GM23338 (cell line): ENCODE data around the gene ACADS.

ENCODE experiments used
- EZH2 ChIP-seq: fragments of 200-600 bp; sonication (generic); IDR thresholded peaks from one replicate; pipeline ENCODE4 v1.8.0; 2017; ENCODE audit warnings: antibody characterized with exemption, mild to moderate bottlenecking, low read depth; ENCODE audit not compliant: unreplicated experiment
- EZH2phosphoT487 ChIP-seq: fragments of 200-600 bp; sonication (generic); IDR thresholded peaks from one replicate; pipeline ENCODE4 v1.8.1; 2018; ENCODE audit warnings: antibody characterized with exemption; ENCODE audit not compliant: unreplicated experiment
- POLR2AphosphoS5 ChIP-seq: IDR thresholded peaks from 2 replicates; pipeline ENCODE4 v1.6.1; 2016; ENCODE audit warnings: antibody characterized with exemption, low read depth
- REST ChIP-seq: IDR thresholded peaks from one replicate; pipeline ENCODE4 v1.6.1; 2018; ENCODE audit warnings: antibody characterized with exemption; ENCODE audit not compliant: unreplicated experiment
- ZNF462 ChIP-seq: fragments of 250-450 bp; sonication (Bioruptor Pico); IDR thresholded peaks from 2 replicates; pipeline ENCODE4 v1.5.0; 2020; ENCODE audit warnings: mild to moderate bottlenecking, moderate library complexity
- TF ChIP-seq, protein P1 (sequence below), 2 experiments: fragments of 200-600 bp in 1 of 2; sonication (generic) in 1 of 2; conservative IDR thresholded peaks; 2 replicates each; pipeline versions ENCODE4 v1.5.1 to v1.6.1; 2016 to 2017; ENCODE audit warnings: antibody characterized with exemption in 2 of 2, low read depth in 2 of 2, mild to moderate bottlenecking in 2 of 2, moderate library complexity in 1 of 2
- TF ChIP-seq, protein P2 (sequence below): IDR thresholded peaks from 2 replicates; pipeline ENCODE4 v1.6.1; 2016; ENCODE audit warnings: antibody characterized with exemption

DNA sequence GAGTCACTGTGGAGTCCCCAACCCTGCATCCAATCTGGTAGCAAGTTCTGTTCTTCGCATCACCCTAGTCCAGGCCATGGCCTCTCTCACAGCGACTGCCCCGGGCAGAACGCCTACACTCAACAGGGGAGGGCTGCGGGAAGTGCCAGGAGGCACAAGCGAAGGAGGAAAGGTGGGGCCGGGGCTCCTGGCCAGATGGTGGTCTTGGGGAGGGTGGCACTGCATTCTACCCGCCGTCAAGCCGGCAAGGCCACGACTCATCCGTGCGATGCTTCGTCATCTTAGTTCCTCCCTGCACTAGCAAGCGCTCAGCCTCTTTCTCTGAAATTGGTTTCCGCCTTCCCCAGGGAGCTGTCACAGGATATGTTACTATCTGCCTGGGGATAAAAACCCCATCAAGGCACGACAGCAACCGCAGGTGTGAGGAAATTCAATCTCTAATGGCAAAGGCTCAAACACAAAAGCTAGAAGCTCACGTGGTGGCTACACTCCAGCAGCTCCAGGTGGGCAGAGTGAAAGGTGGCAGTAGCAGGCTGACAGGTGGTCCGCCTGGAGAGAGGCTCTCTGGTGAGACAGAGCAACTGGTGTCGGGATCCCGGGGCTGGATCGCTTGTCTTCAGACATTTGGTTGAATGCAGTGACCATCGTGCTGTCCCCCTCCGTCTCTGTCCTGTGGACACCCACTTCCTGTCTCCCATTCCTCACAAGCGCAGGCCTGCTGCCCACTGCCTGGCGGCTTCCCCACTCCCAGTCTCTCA lies 34.1 kb downstream of the ACADS start:
- TF ChIP-seq, protein P1, sequence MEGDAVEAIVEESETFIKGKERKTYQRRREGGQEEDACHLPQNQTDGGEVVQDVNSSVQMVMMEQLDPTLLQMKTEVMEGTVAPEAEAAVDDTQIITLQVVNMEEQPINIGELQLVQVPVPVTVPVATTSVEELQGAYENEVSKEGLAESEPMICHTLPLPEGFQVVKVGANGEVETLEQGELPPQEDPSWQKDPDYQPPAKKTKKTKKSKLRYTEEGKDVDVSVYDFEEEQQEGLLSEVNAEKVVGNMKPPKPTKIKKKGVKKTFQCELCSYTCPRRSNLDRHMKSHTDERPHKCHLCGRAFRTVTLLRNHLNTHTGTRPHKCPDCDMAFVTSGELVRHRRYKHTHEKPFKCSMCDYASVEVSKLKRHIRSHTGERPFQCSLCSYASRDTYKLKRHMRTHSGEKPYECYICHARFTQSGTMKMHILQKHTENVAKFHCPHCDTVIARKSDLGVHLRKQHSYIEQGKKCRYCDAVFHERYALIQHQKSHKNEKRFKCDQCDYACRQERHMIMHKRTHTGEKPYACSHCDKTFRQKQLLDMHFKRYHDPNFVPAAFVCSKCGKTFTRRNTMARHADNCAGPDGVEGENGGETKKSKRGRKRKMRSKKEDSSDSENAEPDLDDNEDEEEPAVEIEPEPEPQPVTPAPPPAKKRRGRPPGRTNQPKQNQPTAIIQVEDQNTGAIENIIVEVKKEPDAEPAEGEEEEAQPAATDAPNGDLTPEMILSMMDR (conservative IDR thresholded peaks at IDR 0.05; ENCODE audit: low read depth in 2 of 2), result no peak
- TF ChIP-seq EZH2 (no peak), REST (no peak), POLR2AphosphoS5 (no peak), EZH2phosphoT487 (no peak), ZNF462 (no peak)
- TF ChIP-seq, protein P2, sequence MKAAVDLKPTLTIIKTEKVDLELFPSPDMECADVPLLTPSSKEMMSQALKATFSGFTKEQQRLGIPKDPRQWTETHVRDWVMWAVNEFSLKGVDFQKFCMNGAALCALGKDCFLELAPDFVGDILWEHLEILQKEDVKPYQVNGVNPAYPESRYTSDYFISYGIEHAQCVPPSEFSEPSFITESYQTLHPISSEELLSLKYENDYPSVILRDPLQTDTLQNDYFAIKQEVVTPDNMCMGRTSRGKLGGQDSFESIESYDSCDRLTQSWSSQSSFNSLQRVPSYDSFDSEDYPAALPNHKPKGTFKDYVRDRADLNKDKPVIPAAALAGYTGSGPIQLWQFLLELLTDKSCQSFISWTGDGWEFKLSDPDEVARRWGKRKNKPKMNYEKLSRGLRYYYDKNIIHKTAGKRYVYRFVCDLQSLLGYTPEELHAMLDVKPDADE, result no peak
